DLD1 (cell line): Measurements from ENCODE around the gene MAP6.

ENCODE experiments used
- in situ Hi-C: cut with HindIII; loops from 2 replicates; pipeline ENCODE4 v1.10.0; 2017; ENCODE audit warnings: low sequenced_read_pairs

Gene MAP6

GRCh38 chr11:75667255-75667830 is 1.5 kb downstream of the MAP6 start:
- in situ Hi-C loops = no loop called here

- in situ Hi-C loops = no loop called here
Observed at GRCh38 chr11:75665990-75666389, 2.8 kb downstream of the MAP6 start.

GRCh38 chr11:75665126-75665525 is 3.7 kb downstream of the MAP6 start:
- in situ Hi-C loops = no loop called here

- in situ Hi-C loops = no loop called here
Observed at GRCh38 chr11:75664389-75664788, 4.4 kb downstream of the MAP6 start.

GRCh38 chr11:75663808-75664207 is 5.0 kb downstream of the MAP6 start:
- in situ Hi-C loops = no loop called here

- in situ Hi-C loops = no loop called here
Observed at GRCh38 chr11:75659836-75660235, 9.0 kb downstream of the MAP6 start.

GRCh38 chr11:75656044-75656727 is 12.7 kb downstream of the MAP6 start:
- in situ Hi-C loops = no loop called here

- in situ Hi-C loops = no loop called here
Observed at GRCh38 chr11:75655605-75656004, 13.2 kb downstream of the MAP6 start.

- in situ Hi-C loops = no loop called here
Observed at GRCh38 chr11:75654314-75654713, 14.5 kb downstream of the MAP6 start.

- in situ Hi-C loops = no loop called here
Observed at GRCh38 chr11:75653532-75653931, 15.3 kb downstream of the MAP6 start.

- in situ Hi-C loops = no loop called here
Observed at GRCh38 chr11:75652936-75653335, 15.9 kb downstream of the MAP6 start.

- in situ Hi-C loops = no loop called here
Observed at GRCh38 chr11:75651218-75651617, 17.6 kb downstream of the MAP6 start.

GRCh38 chr11:75650167-75650723 is 18.6 kb downstream of the MAP6 start:
- in situ Hi-C loops = no loop called here

GRCh38 chr11:75644946-75645345 is 23.9 kb downstream of the MAP6 start:
- in situ Hi-C loops = no loop called here

GRCh38 chr11:75644370-75644769 is 24.5 kb downstream of the MAP6 start:
- in situ Hi-C loops = no loop called here

GRCh38 chr11:75642402-75643113 is 26.3 kb downstream of the MAP6 start:
- in situ Hi-C loops = no loop called here

GRCh38 chr11:75639762-75640181 is 29.1 kb downstream of the MAP6 start:
- in situ Hi-C loops = no loop called here

GRCh38 chr11:75637998-75638397 is 30.8 kb downstream of the MAP6 start:
- in situ Hi-C loops = no loop called here

- in situ Hi-C loops = no loop called here
Observed at GRCh38 chr11:75635066-75635862, 33.6 kb downstream of the MAP6 start.

GRCh38 chr11:75633409-75634066 is 35.3 kb downstream of the MAP6 start:
- in situ Hi-C loops = no loop called here

- in situ Hi-C loops = no loop called here
Observed at GRCh38 chr11:75632962-75633361, 35.9 kb downstream of the MAP6 start.
